H9 (cell line): ENCODE measurements around the gene TECPR2. TPM values are rescaled to one million over a fixed set of nuclear protein-coding genes. Genes with fewer than 3 reads are reported as not detected.

ENCODE experiments used
- DNase-seq: peaks from one replicate; pipeline ENCODE4 v3.0.0-alpha.2; 2017
- H2AFZ ChIP-seq: one replicate; pipeline ENCODE4 v1.6.1; 2013; ENCODE audit warnings: mild to moderate bottlenecking, low read length, control low read depth, moderate library complexity
- H2AK5ac ChIP-seq: 2 replicates; pipeline ENCODE4 v1.6.1; 2013; ENCODE audit warnings: low read length, control low read depth, mixed read lengths; ENCODE audit not compliant: insufficient read length
- H2BK120ac ChIP-seq: one replicate; pipeline ENCODE4 v1.6.1; 2013; ENCODE audit warnings: low read depth, mild to moderate bottlenecking, low read length, control low read depth, inconsistent platforms; ENCODE audit not compliant: poor library complexity, severe bottlenecking
- H2BK12ac ChIP-seq: 2 replicates; pipeline ENCODE4 v1.6.1; 2013; ENCODE audit warnings: low read length, control low read depth, mixed read lengths, low read depth; ENCODE audit not compliant: insufficient read length
- H2BK15ac ChIP-seq: 2 replicates; pipeline ENCODE4 v1.6.1; 2013; ENCODE audit warnings: low read depth, low read length, control low read depth
- H2BK20ac ChIP-seq: one replicate; pipeline ENCODE4 v1.6.1; 2013; ENCODE audit warnings: low read depth, mild to moderate bottlenecking, low read length, control low read depth, inconsistent platforms; ENCODE audit not compliant: poor library complexity, severe bottlenecking
- H2BK5ac ChIP-seq: 2 replicates; pipeline ENCODE4 v1.6.1; 2013; ENCODE audit warnings: low read length, control low read depth, mixed read lengths; ENCODE audit not compliant: insufficient read length
- H3K14ac ChIP-seq: 2 replicates; pipeline ENCODE4 v1.6.1; 2013; ENCODE audit warnings: low read length, control low read depth; ENCODE audit not compliant: insufficient read depth
- H3K18ac ChIP-seq: 2 replicates; pipeline ENCODE4 v1.6.1; 2013; ENCODE audit warnings: low read depth, mild to moderate bottlenecking, mixed read lengths, low read length, control low read depth; ENCODE audit not compliant: insufficient read length
- H3K23ac ChIP-seq: 2 replicates; pipeline ENCODE4 v1.6.1; 2013; ENCODE audit warnings: low read length, control low read depth, mixed read lengths, low read depth; ENCODE audit not compliant: insufficient read length
- H3K23me2 ChIP-seq: 2 replicates; pipeline ENCODE4 v1.6.1; 2013; ENCODE audit warnings: low read depth, mild to moderate bottlenecking, mixed read lengths, low read length, control low read depth; ENCODE audit not compliant: insufficient read length, poor library complexity, severe bottlenecking
- H3K27ac ChIP-seq: 2 replicates; pipeline ENCODE4 v1.5.1; 2013; ENCODE audit warnings: low read length, control low read depth, mixed read lengths, low read depth; ENCODE audit not compliant: insufficient read length
- H3K27me3 ChIP-seq: 2 replicates; pipeline ENCODE4 v1.6.1; 2013; ENCODE audit warnings: low read length, control low read depth, inconsistent platforms; ENCODE audit not compliant: insufficient read depth
- H3K4ac ChIP-seq: 2 replicates; pipeline ENCODE4 v1.6.1; 2013; ENCODE audit warnings: low read depth, mild to moderate bottlenecking, control low read depth, inconsistent platforms, low read length, moderate library complexity
- H3K4me1 ChIP-seq: 2 replicates; pipeline ENCODE4 v1.6.1; 2013; ENCODE audit warnings: low read length, control low read depth, inconsistent platforms; ENCODE audit not compliant: insufficient read depth
- H3K4me2 ChIP-seq: 2 replicates; pipeline ENCODE4 v1.6.1; 2013; ENCODE audit warnings: low read length, control low read depth, mixed read lengths; ENCODE audit not compliant: insufficient read length, insufficient read depth
- H3K56ac ChIP-seq: 2 replicates; pipeline ENCODE4 v1.6.1; 2013; ENCODE audit warnings: low read depth, mild to moderate bottlenecking, mixed read lengths, low read length, control low read depth; ENCODE audit not compliant: insufficient read length
- H3K79me1 ChIP-seq: 2 replicates; pipeline ENCODE4 v1.6.1; 2013; ENCODE audit warnings: low read depth, mild to moderate bottlenecking, moderate library complexity, low read length, control low read depth, inconsistent platforms; ENCODE audit not compliant: insufficient read depth, poor library complexity, severe bottlenecking
- H3K79me2 ChIP-seq: 2 replicates; pipeline ENCODE4 v1.6.1; 2013; ENCODE audit warnings: low read length, control low read depth, inconsistent platforms; ENCODE audit not compliant: insufficient read depth
- H3K9ac ChIP-seq: 2 replicates; pipeline ENCODE4 v1.6.1; 2013; ENCODE audit warnings: low read length, control low read depth, mixed read lengths; ENCODE audit not compliant: insufficient read length; ENCODE audit errors: extremely low read depth
- H3K9me3 ChIP-seq: one replicate; pipeline ENCODE4 v1.6.1; 2013; ENCODE audit warnings: low read depth, low read length, inconsistent platforms; ENCODE audit not compliant: control insufficient read depth
- H3T11ph ChIP-seq: one replicate; pipeline ENCODE4 v1.6.1; 2013; ENCODE audit warnings: mild to moderate bottlenecking, low read length, control low read depth, inconsistent platforms
- H4K20me1 ChIP-seq: one replicate; pipeline ENCODE4 v1.6.1; 2013; ENCODE audit not compliant: control insufficient read depth, insufficient read length, insufficient read depth
- H4K5ac ChIP-seq: 2 replicates; pipeline ENCODE4 v1.6.1; 2013; ENCODE audit warnings: low read depth, mild to moderate bottlenecking, mixed read lengths, low read length, control low read depth; ENCODE audit not compliant: insufficient read length
- H4K8ac ChIP-seq: replicated peaks from 2 replicates; pipeline ENCODE4 v1.6.1; 2013; ENCODE audit warnings: low read length, control low read depth, mixed read lengths, low read depth; ENCODE audit not compliant: insufficient read length
- H4K91ac ChIP-seq: 2 replicates; pipeline ENCODE4 v1.6.1; 2013; ENCODE audit warnings: low read depth, mild to moderate bottlenecking, moderate library complexity, mixed read lengths, low read length, control low read depth; ENCODE audit not compliant: insufficient read length
- H3K27ac Mint-ChIP-seq, 3 experiments: 2 replicates in 2 of 3; 3 replicates in 1 of 3; pipeline ENCODE4 v1.8.0; 2020 to 2021; ENCODE audit warnings: mixed read lengths in 3 of 3, mild to moderate bottlenecking in 1 of 3, moderate library complexity in 1 of 3
- H3K27me3 Mint-ChIP-seq: 2 replicates; pipeline ENCODE4 v1.8.0; 2021; ENCODE audit warnings: low read depth, mild to moderate bottlenecking, moderate library complexity, mixed read lengths
- H3K36me3 Mint-ChIP-seq, 3 experiments: 2 replicates in 2 of 3; 3 replicates in 1 of 3; pipeline ENCODE4 v1.8.0; 2020 to 2021; ENCODE audit warnings: low read depth in 3 of 3, mixed read lengths in 3 of 3; ENCODE audit not compliant: insufficient read depth in 1 of 3
- H3K4me1 Mint-ChIP-seq, 2 experiments: 2 replicates each; pipeline ENCODE4 v1.8.0; 2020; ENCODE audit warnings: mixed read lengths in 2 of 2
- H3K4me3 Mint-ChIP-seq, 2 experiments: 2 replicates in 1 of 2; 3 replicates in 1 of 2; pipeline ENCODE4 v1.8.0; 2020 to 2021; ENCODE audit warnings: mild to moderate bottlenecking in 2 of 2, mixed read lengths in 2 of 2, moderate library complexity in 1 of 2
- H3K9me3 Mint-ChIP-seq, 2 experiments: 2 replicates in 1 of 2; 3 replicates in 1 of 2; pipeline ENCODE4 v1.8.0; 2020; ENCODE audit warnings: mild to moderate bottlenecking in 2 of 2, mixed read lengths in 2 of 2, moderate library complexity in 1 of 2
- WGBS: extraction: QIAGEN DNeasy Blood & Tissue Kit; methylation state at CpG from one replicate; pipeline ENCODE4 v1.1.7; 2013; ENCODE audit warnings: missing lambda C conversion rate, low lambda C conversion rate, mixed read lengths; ENCODE audit not compliant: insufficient read length; ENCODE audit errors: extremely low coverage; 5-methylcytosine and 5-hydroxymethylcytosine counted together
- total RNA-seq: library from RNA; stranded (reverse); gene quantifications from 2 replicates; pipeline ENCODE4 v1.2.1, GENCODE V29; 2021
- TF ChIP-seq, protein P1 (sequence below): fragments of 200-600 bp; sonication (generic); conservative IDR thresholded peaks from 3 replicates; pipeline ENCODE4 v1.8.0; 2021; ENCODE audit warnings: antibody characterized with exemption, mild to moderate bottlenecking

TECPR2 gene
- total RNA-seq, 1 experiment from 2014 or later: 15.4 TPM

DNA sequence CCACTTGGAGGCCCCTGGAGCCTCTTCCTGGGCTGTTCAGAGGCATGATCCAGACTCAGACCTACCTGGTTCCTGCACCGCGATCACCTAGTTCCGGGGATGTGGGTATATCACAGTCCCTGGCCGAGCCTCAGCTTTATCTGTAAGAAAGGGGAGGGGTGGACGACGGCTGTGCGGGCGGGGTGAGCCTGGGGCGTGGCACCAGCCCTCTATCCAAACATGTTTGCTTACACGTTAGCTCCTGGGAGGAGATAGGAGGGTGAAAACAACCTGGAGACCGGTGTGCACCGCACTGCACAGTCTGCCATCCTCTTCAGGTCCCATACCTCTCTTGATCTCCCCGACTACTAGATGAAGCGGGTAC, 145.7 kb downstream of the TECPR2 start:
- Histone ChIP-seq H3K9ac (no peak overlapping the region), H4K91ac (no peak overlapping the region), H2BK12ac (no peak overlapping the region), H3K56ac (no peak overlapping the region), H3T11ph (no peak overlapping the region), H2BK15ac (no peak overlapping the region), H4K5ac (no peak overlapping the region), H3K27me3 (no peaks in the 10 kb centered on the region), H3K23me2 (peaks cover 12% of the 10 kb centered on the region), H3K4me2 (peak overlapping the region; percentile 83), H3K4me1 (no peaks in the 10 kb centered on the region; the same call in 1 of the 2 replicates), H3K14ac (no peak overlapping the region), H3K4ac (no peak overlapping the region), H4K20me1 (peaks cover 2% of the 10 kb centered on the region), H3K23ac (no peak overlapping the region), H3K18ac (no peak overlapping the region), H2BK20ac (no peak overlapping the region), H3K9me3 (no peaks in the 10 kb centered on the region), H3K79me2 (no peaks in the 10 kb centered on the region), H2BK5ac (no peak overlapping the region), H2AFZ (no peak overlapping the region), H3K79me1 (no peaks in the 10 kb centered on the region), H3K27ac (no peak overlapping the region), H4K8ac (no peak overlapping the region), H2BK120ac (no peak overlapping the region), H2AK5ac (no peak overlapping the region)
- WGBS: no CpG with 5 or more reads among the region's 14 CpGs
- no peaks in the 10 kb centered on the region for H3K27me3 Mint-ChIP-seq
- TF ChIP-seq, protein P1, sequence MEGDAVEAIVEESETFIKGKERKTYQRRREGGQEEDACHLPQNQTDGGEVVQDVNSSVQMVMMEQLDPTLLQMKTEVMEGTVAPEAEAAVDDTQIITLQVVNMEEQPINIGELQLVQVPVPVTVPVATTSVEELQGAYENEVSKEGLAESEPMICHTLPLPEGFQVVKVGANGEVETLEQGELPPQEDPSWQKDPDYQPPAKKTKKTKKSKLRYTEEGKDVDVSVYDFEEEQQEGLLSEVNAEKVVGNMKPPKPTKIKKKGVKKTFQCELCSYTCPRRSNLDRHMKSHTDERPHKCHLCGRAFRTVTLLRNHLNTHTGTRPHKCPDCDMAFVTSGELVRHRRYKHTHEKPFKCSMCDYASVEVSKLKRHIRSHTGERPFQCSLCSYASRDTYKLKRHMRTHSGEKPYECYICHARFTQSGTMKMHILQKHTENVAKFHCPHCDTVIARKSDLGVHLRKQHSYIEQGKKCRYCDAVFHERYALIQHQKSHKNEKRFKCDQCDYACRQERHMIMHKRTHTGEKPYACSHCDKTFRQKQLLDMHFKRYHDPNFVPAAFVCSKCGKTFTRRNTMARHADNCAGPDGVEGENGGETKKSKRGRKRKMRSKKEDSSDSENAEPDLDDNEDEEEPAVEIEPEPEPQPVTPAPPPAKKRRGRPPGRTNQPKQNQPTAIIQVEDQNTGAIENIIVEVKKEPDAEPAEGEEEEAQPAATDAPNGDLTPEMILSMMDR: no peak
- H3K4me3 Mint-ChIP-seq: peak overlapping the region; percentile 76 to 87
- peaks cover 15 to 21% of the 10 kb centered on the region in 2 experiments for H3K4me1 Mint-ChIP-seq
- H3K9me3 Mint-ChIP-seq: no peaks in the 10 kb centered on the region
- H3K36me3 Mint-ChIP-seq: peaks cover 6 to 15% (median 10%) of the 10 kb centered on the region in 3 experiments; a peak in 5 of 7 replicates
- H3K27ac Mint-ChIP-seq: no peak overlapping the region
- DNase-seq: no peak
